Fibroblast of peridontal ligament (primary cell): ENCODE results near the gene FAM216A.
"Not testable (repeated sequence)": the region's sequence is repeated elsewhere in the genome, so short reads cannot be mapped to it uniquely, and the experiment has no call there.

Source experiments
- DNase-seq: peaks from one replicate; pipeline ENCODE4 v3.0.0-alpha.2; 2010; ENCODE audit errors: extremely low read depth

Gene FAM216A, protein sequence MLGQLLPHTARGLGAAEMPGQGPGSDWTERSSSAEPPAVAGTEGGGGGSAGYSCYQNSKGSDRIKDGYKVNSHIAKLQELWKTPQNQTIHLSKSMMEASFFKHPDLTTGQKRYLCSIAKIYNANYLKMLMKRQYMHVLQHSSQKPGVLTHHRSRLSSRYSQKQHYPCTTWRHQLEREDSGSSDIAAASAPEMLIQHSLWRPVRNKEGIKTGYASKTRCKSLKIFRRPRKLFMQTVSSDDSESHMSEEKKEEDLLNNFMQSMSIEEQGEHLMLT

DNA sequence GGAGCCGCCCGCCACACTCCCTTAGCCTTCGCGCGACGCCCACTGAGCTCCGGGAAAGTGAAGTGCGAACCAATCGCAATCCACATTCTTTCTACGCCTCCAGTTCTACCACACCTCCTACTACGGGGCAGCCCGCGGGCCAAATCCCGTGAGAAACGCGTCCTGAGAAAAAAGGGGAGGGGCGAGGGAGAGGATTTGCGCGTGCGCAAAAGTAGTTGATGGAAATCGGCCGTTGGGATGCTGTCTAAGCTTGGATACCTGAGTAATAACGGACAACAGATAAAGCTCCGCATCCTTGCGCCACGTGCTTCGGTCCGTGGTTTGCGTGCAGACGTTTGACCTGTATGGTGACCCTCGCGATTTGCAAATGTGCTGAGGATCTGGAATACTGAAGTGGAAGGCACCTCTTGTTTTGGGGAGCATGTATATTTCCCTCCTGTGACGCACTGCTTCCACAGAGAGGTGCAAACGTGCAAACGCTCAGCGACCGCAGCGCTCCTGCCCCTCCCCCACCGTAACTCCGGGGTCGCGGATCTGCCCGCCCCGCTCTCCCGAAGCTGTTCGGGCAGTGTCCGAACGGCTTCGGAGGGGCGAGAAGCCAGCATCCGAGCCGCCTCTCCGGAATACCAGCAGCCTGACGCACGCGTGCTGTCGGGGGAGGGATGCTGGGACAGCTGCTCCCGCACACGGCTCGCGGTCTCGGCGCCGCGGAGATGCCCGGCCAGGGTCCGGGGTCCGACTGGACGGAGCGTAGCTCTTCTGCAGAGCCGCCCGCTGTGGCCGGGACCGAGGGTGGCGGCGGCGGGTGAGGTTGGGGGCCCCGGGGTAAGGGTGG lies at the start of gene FAM216A, which contains the start of gene GPN3:
Gene FAM216A, plus strand, starts transcription at position 632 of the 835 bp plus-strand sequence. Its CDS starts 31 bp downstream, at position 663.
Gene GPN3, minus strand, starts transcription at position 44 of the 835 bp plus-strand sequence. CDS start 54 bp downstream, outside the sequence.
- DNase-seq, result peak; percentile 98

DNA sequence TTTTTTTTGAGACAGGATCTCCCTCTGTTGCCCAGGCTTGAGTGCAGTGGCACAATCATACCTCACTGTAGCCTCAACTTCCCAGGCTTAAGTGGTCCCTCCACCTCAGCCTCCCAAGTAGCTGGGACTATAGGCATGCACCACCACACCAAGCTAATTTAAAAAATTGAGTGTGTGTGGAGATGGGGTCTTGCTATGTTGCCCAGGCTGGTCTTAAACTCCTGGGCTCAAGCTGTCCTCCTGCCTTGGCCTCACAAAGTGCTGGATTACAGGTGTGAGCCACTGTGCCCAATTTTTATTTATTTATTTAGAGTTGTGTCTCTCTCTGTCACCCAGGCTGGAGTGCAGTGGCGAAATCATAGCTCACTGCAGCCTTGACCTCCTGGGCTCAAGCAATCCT lies 48.0 kb upstream of the FAM216A start:
- DNase-seq, result not testable (repeated sequence)

DNA sequence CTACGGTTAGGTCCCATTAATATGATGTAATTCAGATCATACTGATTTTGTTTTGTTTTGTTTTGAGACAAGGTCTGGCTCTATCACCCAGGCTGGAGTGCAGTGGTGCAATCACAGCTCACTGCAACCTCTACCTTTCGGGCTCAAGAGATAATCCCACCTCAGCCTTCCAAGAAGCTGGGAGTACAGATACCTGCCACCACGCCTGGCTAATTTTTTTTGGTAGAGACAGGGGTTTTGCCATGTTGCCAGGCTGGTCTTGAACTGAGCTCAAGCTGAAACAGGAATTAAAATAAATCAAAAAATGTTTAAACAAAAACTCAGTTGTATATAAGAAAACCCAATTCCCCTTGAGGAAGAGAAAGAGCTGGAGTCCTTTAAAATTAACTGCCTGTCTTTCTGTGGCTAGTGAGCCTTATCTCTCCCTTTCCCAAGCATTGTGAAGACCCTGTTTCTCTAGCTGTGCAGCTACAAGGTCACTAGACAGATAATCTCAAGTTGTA lies 47.4 kb upstream of the FAM216A start:
- no peak for DNase-seq

DNA sequence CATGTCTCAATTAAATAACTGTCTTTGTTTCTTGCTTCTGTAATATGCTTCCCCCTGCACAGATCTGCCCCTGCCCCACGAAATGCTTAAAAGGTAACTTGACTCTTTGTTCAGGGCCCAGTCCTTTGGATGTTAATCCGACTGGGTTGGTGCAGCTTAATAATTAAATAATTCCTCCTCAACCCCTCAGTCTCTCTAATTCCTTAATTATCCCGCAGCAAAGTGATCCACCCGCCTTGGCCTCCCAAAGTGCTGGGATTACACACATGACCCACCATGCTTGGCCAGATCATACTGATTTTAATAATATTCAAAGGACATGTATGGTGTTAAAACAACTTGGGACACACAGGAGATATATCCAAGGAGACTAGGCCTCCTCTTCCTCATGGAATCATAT lies 46.9 kb upstream of the FAM216A start:
- DNase-seq, result no peak

DNA sequence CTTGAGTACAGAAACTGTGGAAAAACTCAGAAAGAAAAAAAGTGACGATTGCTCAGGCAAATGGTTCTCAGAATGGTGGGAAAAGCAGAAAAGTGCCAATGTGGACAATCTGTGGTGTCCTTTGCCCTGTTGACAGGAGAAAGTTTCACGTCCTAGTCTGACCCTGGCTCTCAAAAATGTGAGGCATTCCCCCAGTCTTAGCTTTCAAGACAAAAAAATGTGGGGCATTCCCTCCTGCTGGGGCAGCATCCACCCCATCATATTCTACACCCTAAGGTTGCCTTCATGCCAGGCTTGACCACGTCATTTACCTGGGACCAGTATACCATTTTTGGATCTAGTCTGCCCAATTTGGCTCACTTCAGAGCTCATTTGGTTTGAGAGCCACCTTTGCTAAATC lies 44.4 kb upstream of the FAM216A start:
- DNase-seq, result no peak

DNA sequence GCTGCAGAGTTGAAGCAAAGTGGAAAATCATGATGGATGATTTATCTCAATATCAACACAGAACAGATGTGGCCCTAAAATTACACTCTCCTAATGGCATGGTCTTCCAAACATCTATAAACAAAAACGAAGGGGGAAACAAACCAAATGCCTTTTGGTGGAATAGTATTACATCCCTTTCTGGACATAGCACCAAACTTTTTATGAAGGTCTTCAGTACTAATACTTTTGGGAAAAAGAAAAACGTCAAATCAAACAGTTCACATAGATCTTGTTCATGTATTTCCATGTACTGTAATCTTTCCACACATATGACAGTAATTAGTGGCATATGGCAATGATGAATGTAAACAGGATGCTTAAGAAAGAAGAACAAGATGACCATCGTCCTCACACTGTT lies 42.2 kb upstream of the FAM216A start:
- peak; percentile 69 for DNase-seq

DNA sequence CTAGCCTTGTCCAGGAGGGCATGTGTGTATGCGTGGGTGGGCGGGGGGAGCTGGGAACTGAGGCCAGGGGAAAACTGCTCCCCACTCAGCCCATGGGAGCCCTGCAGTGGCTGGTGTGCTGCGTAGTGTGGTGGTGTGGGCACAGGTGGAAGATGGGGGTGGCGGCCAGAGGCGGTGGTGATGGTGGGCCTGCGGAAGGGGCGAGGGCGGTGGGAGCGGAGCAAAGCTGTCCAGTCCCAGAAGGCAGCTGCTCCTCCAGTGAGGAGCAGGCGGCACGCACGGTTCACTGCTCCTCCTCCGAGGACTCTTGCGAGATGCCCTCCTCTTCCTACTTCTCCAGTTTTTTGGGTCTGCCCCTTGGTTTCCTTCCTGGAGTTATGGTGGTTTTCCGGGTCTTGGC lies 39.0 kb upstream of the FAM216A start:
- DNase-seq, result not testable (repeated sequence)

DNA sequence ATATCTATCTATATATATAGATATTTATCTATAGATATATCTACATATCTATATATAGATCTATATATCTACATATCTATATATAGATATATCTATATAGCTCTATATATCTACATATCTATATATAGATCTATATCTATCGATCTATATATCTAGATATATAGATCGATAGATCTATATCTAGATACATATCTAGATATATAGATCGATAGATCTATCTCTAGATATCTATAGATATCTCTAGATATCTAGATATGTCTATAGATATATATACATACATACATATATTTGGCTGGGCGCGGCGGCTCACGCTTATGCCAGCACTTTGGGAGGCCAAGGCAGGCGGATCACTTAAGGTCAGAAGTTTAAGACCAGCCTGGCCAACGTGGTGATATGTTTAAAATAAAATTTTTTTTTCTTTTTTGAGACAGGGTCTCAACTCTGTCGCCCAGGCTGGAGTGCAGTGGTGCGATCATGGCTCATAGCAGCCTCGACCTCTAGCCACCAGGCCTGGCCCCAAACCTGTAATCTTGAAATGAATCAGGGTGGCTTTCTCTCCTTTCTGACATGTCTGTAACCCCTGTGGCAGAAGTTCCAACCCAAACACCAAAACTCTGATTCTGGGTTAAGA lies 36.6 kb upstream of the FAM216A start:
- no peak for DNase-seq

DNA sequence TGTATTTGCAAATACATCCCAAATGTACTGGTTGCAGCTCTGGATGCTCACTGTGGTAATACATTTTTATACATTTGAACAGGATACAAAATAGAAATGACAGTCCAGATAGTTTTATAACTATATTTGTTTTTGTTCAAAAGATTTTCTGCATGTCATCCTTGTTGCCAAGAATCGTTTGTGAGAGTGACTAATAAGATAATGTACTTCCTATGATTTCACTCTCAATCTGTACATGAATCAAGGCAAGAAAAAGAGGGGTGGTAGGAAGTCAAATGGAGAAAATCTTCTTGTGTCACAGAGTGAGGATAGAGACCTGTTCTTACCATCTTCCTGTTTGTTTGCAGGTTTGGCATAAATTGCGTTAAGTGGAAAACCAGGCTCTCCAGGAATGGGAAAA lies 32.4 kb upstream of the FAM216A start:
- no peak for DNase-seq

DNA sequence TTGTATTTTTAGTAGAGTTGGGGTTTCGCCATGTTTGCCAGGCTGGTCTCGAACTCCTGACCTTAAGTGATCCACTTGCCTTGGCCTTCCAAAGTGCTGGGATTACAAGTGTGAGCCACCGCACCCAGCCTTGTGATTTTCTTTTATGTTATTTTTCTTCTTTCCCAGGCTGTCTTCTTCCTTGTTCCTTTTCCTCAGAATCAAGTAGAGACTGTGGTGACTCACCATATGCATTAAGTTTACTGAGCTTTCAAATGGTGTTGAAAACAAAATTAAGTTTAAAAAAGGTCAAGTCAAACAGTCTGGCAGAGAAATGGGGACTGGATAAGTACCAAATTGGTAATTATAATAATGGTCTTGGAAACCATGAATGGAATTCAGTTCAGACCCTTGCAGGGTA lies 24.2 kb upstream of the FAM216A start:
- no peak for DNase-seq

DNA sequence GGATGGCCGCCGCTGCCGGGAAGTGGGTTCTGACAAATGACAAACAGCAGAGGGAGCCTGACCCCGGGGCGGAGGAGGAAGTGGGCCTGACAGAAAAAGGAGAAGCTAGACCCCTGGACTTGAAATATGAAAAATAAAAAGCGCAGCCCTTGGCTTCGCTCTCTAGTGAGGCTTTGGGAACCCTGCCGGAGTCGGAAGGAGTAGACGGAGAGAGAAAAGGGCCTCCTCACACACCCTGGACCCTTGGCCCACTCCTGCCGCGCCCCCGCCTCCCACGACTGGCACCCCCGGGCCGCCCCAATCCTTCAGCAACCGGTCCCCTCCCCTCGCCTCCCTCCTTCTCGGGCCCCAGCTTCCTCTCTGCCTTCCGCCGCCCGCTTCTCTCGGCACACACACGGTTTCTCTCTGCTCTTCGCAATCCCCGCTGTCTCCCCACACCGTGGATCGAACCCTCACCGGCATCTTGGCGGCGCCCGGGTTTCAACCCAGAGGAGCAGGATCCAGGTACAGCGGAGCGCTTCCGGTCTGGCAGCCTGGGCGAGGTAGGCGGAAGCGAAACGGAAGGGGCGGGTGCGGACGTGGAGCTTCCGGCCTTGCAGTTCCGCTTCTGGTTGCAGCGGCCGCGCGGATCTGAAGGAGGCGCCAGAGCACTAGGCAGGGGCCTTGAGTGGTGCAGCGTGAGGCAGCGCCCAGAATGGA lies 18.7 kb upstream of the FAM216A start, which contains the start of gene ARPC3:
Gene ARPC3, minus strand, starts transcription at position 539 of the 699 bp plus-strand sequence. Its CDS starts 77 bp downstream, at position 462.
- DNase-seq, result peak; percentile 92

DNA sequence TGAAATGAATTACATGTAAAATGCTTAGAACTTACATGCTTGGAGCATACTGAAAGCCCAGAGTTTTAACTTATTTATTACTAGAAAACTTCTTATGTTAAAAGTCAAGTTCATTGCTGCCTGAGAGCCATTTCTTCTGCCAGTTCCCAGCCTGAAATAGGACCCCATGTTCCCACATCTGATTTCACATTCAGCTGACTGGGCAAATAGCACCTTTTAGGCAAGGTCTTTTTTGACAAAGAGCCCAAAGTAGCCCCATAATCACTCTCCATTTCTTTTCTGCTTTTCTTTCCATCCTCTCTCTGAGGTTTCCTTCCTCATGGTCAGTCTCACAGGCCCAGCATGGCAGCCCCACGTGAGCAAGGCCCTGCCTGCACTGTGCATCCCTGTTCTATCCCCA lies 17.4 kb upstream of the FAM216A start:
- DNase-seq, result no peak

DNA sequence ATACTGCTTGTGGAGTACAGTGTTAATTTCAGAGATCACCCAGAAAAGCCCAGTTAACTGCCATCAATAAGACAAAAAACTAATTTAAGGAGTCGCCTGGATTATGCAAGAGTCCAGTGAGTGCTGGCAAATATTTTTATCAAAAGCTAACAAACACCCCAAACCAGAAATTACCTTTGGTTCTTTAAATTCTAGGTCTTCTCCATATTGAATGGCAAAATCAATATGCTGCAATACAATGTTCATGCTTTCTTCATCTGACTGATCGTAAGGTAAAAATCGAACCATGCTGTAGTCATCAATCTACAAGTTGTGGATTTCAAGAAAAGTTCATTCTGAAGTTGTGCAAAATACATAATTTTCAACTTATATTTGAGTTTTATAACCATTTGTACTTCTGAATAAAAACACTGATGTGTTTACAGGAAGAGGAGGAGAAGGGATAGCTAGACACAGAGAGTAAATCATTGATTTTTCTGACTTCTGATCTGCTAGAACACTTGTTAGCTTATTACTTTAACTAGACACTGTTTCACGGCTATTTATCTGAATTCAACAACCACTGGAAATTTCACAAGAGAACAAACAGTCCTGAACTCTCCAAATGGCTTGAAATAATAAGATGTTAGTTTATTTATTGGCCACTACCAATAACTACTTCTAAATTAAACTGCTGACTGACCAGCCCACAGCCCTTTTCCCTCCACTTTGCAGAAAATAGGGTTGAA lies 14.9 kb upstream of the FAM216A start:
- no peak for DNase-seq

DNA sequence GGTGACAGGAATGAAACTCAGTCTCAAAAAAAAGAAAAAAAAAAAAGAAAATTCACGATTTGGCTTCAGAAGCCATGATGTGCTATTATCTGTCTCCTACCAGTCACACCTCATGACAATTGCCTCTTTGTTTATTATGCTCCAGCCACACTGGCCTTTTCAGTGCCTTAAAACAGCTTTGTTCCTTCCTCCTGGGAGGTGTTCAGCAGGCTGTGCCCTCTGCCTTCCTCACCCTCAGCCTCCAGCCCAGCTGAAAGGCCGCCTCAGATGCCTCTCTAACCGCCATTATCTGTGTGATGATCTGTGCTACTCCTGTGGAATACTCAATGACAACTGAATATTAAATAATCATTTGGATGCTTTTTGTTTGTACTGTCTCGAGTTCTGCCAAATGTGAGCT lies 9.9 kb upstream of the FAM216A start:
- DNase-seq, result no peak

DNA sequence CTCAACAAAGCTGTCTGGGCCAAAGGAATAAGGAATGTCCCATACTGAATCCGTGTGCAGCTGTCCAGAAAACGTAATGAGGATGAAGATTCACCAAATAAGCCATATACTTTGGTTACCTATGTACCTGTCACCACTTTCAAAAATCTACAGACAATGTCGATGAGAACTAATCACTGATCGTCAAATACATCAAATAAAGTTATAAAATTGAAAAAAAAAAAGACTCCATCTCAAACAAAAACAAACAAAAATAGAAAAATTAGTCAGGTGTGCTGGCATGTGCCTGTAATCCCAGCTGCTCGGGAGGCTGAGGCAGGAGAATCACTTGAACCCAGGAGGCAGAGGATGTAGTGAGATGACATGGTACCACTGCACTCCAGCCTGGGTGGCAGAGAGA lies 7.5 kb upstream of the FAM216A start:
- DNase-seq, result not testable (repeated sequence)

DNA sequence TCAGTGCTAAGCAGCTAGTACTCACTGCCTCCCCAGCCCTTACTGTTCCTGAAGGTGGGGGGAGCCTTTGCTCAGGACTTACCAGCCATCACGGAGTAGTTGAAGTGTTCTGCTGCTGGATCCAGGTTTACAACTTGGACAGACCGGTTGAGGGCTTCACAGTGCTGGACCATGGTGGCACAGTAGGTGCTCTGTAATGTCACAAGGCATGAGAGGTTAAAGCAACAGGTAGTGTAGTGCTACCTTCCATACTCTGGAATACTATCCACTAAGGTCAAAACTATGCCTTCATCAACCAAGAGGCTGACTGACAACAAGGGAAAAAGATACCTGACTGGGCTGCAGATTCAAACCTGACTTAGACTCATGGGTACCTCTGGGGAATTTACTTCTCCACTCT lies 3.6 kb upstream of the FAM216A start:
- DNase-seq, result no peak

DNA sequence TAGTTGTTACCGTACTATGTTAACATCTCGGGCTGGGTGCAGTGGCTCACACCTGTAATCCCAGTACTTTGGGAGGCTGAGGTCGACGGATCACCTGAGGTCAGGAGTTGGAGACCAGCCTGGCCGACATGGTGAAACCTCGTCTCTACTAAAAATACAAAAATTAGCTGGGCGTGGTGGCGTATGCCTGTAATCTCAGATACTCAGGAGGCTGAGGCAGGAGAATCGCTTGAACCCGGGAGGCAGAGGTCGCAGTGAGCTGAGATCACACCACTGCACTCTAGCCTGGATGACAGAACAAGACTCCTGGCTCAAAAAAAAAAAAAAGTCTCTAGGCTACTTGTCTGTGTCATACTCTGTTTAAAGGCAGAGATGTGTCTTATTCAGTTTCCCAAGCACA lies 2.9 kb upstream of the FAM216A start:
- DNase-seq, result not testable (repeated sequence)

DNA sequence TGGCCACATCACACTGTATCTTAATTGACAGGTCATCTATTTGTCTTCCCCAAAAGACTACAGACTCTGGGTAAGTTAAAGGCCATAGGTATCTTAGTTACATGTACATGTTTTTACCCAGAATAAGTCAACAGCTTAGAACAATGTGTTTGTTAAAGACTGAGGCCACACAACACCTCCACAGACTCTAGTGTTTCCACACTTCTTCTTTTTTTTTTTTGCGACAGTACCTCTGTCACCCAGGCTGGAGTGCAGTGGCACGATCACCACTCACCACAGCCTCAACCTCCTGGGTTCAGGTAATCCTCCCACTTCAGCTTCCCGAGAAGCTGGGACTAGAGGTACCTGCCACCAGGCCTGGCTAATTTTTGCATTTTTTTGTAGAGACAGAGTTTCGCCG lies 1.9 kb upstream of the FAM216A start:
- DNase-seq, result no peak

DNA sequence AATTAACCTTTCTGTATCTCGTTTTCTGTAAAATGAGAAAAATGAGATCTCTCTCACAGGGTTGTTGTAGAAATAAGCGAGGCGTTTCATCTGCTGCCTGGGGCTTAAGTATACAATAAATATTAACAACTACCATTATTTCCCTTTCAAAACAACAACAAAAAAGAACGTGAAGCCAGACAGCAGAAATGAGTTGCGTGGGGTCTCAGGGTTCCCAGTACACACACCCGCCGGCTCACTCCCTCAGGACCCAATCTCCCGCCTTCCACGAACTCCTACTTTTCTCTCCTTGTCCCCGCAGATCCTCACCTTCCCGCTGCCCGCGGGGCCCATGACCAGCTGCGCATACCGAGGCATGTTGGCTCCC lies 815 bp upstream of the FAM216A start:
- DNase-seq, result no peak

DNA sequence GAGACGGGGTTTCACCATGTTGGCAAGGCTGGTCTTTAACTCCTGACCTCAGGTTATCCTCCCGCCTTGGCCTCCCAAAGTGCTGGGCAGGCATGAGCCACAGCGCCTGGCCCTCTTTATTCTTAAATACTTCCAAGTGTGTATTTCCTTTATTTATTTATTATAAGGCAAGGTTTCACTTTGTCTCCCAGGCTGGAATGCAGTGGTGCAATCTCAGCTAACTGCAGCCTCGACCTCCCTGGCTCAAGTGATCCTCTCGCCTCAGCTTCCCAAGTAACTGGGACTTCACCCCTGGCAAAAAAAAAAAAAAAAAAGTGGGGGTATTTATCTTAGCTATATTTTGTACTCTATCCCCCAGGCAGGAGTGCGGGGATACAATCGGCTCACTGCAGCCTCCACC lies 6.8 kb downstream of the FAM216A start:
- DNase-seq, result peak; percentile 9
